GM18498 (cell line): ENCODE data around the gene CYFIP1.

ENCODE experiments used
- ATAC-seq: cut with Tn5 transposase; IDR thresholded peaks from one replicate; pipeline ENCODE4 v1.9.1; 2021; ENCODE audit warnings: mild to moderate bottlenecking, moderate library complexity; ENCODE audit not compliant: unreplicated experiment

CYFIP1 gene

GRCh38 chr15:22968366-22968765 is 11.8 kb downstream of the CYFIP1 start:
- no peak for ATAC-seq

GRCh38 chr15:22967084-22967770 is 12.9 kb downstream of the CYFIP1 start:
- ATAC-seq, result no peak

- no peak for ATAC-seq
Observed at GRCh38 chr15:22966321-22967083, 13.7 kb downstream of the CYFIP1 start.

GRCh38 chr15:22963641-22964040 is 16.5 kb downstream of the CYFIP1 start:
- ATAC-seq, result no peak

GRCh38 chr15:22962611-22963010 is 17.6 kb downstream of the CYFIP1 start:
- ATAC-seq, result no peak

- no peak for ATAC-seq
Observed at GRCh38 chr15:22961762-22962161, 18.4 kb downstream of the CYFIP1 start.

- ATAC-seq, result no peak
Observed at GRCh38 chr15:22960556-22960955, 19.6 kb downstream of the CYFIP1 start.

GRCh38 chr15:22960126-22960525 is 20.0 kb downstream of the CYFIP1 start:
- ATAC-seq, result no peak

GRCh38 chr15:22959321-22960101 is 20.7 kb downstream of the CYFIP1 start:
- no peak for ATAC-seq

- no peak for ATAC-seq
Observed at GRCh38 chr15:22958487-22959280, 21.5 kb downstream of the CYFIP1 start.

- no peak for ATAC-seq
Observed at GRCh38 chr15:22956978-22957260, 23.2 kb downstream of the CYFIP1 start.

GRCh38 chr15:22956257-22956977 is 23.8 kb downstream of the CYFIP1 start:
- no peak for ATAC-seq

- ATAC-seq, result no peak
Observed at GRCh38 chr15:22955544-22956119, 24.5 kb downstream of the CYFIP1 start.

- ATAC-seq, result no peak
Observed at GRCh38 chr15:22954798-22955543, 25.2 kb downstream of the CYFIP1 start.

GRCh38 chr15:22954326-22954725 is 25.8 kb downstream of the CYFIP1 start:
- ATAC-seq, result no peak

- no peak for ATAC-seq
Observed at GRCh38 chr15:22952796-22953579, 27.2 kb downstream of the CYFIP1 start.

- ATAC-seq, result no peak
Observed at GRCh38 chr15:22951381-22952280, 28.5 kb downstream of the CYFIP1 start.

- ATAC-seq, result no peak
Observed at GRCh38 chr15:22951031-22951380, 29.2 kb downstream of the CYFIP1 start.
